NCI-H1694 treated with DMSO at 0.1 percent for 48 hours (cell line): ENCODE results near the gene PLXNA2.
A peak's percentile ranks its signal among the peaks of the same experiment; 100 is the strongest.

Source experiments
- DNase-seq: peaks from one replicate; lab custom pipeline; 2025; lab: John Stamatoyannopoulos, UW

Gene PLXNA2

GRCh38 chr1:208203848-208204609, 40.2 kb downstream of the PLXNA2 start:
- DNase-seq: no peak

- DNase-seq: peak; percentile 72
Observed at GRCh38 chr1:208203127-208203847, 40.9 kb downstream of the PLXNA2 start.

- DNase-seq: no peak
Observed at GRCh38 chr1:208202333-208202995, 41.7 kb downstream of the PLXNA2 start.

- DNase-seq: no peak
Observed at GRCh38 chr1:208201229-208201628, 43.0 kb downstream of the PLXNA2 start.

GRCh38 chr1:208200116-208200515, 44.1 kb downstream of the PLXNA2 start:
- no peak for DNase-seq

- DNase-seq: no peak
Observed at GRCh38 chr1:208198236-208198635, 45.9 kb downstream of the PLXNA2 start.

- no peak for DNase-seq
Observed at GRCh38 chr1:208194944-208195343, 49.2 kb downstream of the PLXNA2 start.

- DNase-seq: no peak
Observed at GRCh38 chr1:208192995-208193394, 51.2 kb downstream of the PLXNA2 start.

GRCh38 chr1:208190784-208191183, 53.4 kb downstream of the PLXNA2 start:
- DNase-seq: no peak

- no peak for DNase-seq
Observed at GRCh38 chr1:208189716-208190115, 54.5 kb downstream of the PLXNA2 start.

GRCh38 chr1:208189183-208189582, 55.0 kb downstream of the PLXNA2 start:
- no peak for DNase-seq

- DNase-seq: no peak
Observed at GRCh38 chr1:208188607-208189006, 55.6 kb downstream of the PLXNA2 start.

- no peak for DNase-seq
Observed at GRCh38 chr1:208187499-208188041, 56.6 kb downstream of the PLXNA2 start.

- no peak for DNase-seq
Observed at GRCh38 chr1:208185801-208186231, 58.4 kb downstream of the PLXNA2 start.

- DNase-seq: no peak
Observed at GRCh38 chr1:208184966-208185654, 59.1 kb downstream of the PLXNA2 start.

GRCh38 chr1:208183977-208184911, 59.9 kb downstream of the PLXNA2 start:
- DNase-seq: no peak

GRCh38 chr1:208182880-208183645, 61.1 kb downstream of the PLXNA2 start:
- DNase-seq: no peak

GRCh38 chr1:208181364-208181763, 62.8 kb downstream of the PLXNA2 start:
- DNase-seq: no peak

- peak; percentile 55 for DNase-seq
Observed at GRCh38 chr1:208180421-208180820, 63.8 kb downstream of the PLXNA2 start.

- DNase-seq: no peak
Observed at GRCh38 chr1:208179961-208180409, 64.2 kb downstream of the PLXNA2 start.
